Cardiac fibroblast (primary cell): ENCODE data around the gene GHRL.

Experiments
- DNase-seq, 2 donors: peaks; one replicate each; pipeline versions ENCODE4 v3.0.0 to v3.0.0-alpha.2; 2010; ENCODE audit warnings: low read depth in 2 of 2
- H3K4me3 ChIP-seq, 2 donors: replicated peaks in 1 of 2; 1 replicate in 1 of 2; 2 replicates in 1 of 2; pipeline ENCODE4 v1.5.1; 2011; ENCODE audit warnings: low read depth in 2 of 2, low read length in 2 of 2, mild to moderate bottlenecking in 2 of 2, moderate library complexity in 1 of 2
- CTCF ChIP-seq: IDR thresholded peaks from one replicate; pipeline ENCODE4 v1.5.1; 2011; ENCODE audit warnings: low read depth, mild to moderate bottlenecking, low read length, inconsistent platforms

GHRL gene

GRCh38 chr3:10319251-10319650 lies 26.5 kb upstream of the GHRL start:
- peak overlapping the region in 1 of 2 donors; percentile 99 for H3K4me3 ChIP-seq
- DNase-seq, result no peak
- TF ChIP-seq CTCF, result no peak

GRCh38 chr3:10317961-10318350 lies 25.2 kb upstream of the GHRL start:
- TF ChIP-seq CTCF, result no peak
- no peak overlapping the region for H3K4me3 ChIP-seq
- no peak for DNase-seq

GRCh38 chr3:10317311-10317960 lies 24.7 kb upstream of the GHRL start:
- TF ChIP-seq CTCF, result no peak
- DNase-seq, result no peak
- H3K4me3 ChIP-seq, result no peak overlapping the region

- TF ChIP-seq CTCF, result no peak
- DNase-seq, result no peak
- no peak overlapping the region for H3K4me3 ChIP-seq
Observed at GRCh38 chr3:10315771-10316344, 23.1 kb upstream of the GHRL start.

- no peak for TF ChIP-seq CTCF
- no peak for DNase-seq
- H3K4me3 ChIP-seq, result no peak overlapping the region
Observed at GRCh38 chr3:10315101-10315500, 22.4 kb upstream of the GHRL start.

- no peak overlapping the region for H3K4me3 ChIP-seq
- DNase-seq, result no peak
- TF ChIP-seq CTCF, result no peak
Observed at GRCh38 chr3:10312861-10313260, 20.1 kb upstream of the GHRL start.

- no peak for TF ChIP-seq CTCF
- no peak overlapping the region for H3K4me3 ChIP-seq
- no peak for DNase-seq
Observed at GRCh38 chr3:10312391-10312790, 19.6 kb upstream of the GHRL start.
